Ascending aorta (tissue), 2 donors: Measurements from ENCODE around the gene DLX3. TPM values are rescaled to one million over a fixed set of nuclear protein-coding genes. Genes with fewer than 3 reads are reported as not detected.

ENCODE experiments used
- DNase-seq, 2 donors: peaks; one replicate each; pipeline ENCODE4 v3.0.0-alpha.2; 2019; ENCODE audit warnings: low spot score in 2 of 2
- H3K27ac ChIP-seq, 2 donors: fragments of 200-600 bp; sonication (generic); one replicate each; pipeline ENCODE4 v1.5.1; 2016 to 2017; ENCODE audit warnings: mild to moderate bottlenecking in 1 of 2
- H3K27me3 ChIP-seq: fragments of 200-600 bp; sonication (generic); one replicate; pipeline ENCODE4 v1.5.1; 2017
- H3K36me3 ChIP-seq, 2 donors: fragments of 200-600 bp; sonication (generic); one replicate each; pipeline ENCODE4 v1.5.1; 2016
- H3K4me1 ChIP-seq, 2 donors: fragments of 200-600 bp; sonication (generic); one replicate each; pipeline ENCODE4 v1.5.1; 2016 to 2017; ENCODE audit warnings: mild to moderate bottlenecking in 1 of 2
- H3K4me3 ChIP-seq, 2 donors: fragments of 200-600 bp; sonication (generic); one replicate each; pipeline ENCODE4 v1.5.1; 2016 to 2017; ENCODE audit warnings: mild to moderate bottlenecking in 1 of 2
- H3K9me3 ChIP-seq, 2 donors: fragments of 200-600 bp; sonication (generic); one replicate each; pipeline ENCODE4 v1.5.1; 2016
- intact Hi-C: fragments of 100-400 bp; cut with DNase I; formaldehyde crosslinking; loops from one replicate; pipeline ENCODE4 v1.15.1; 2023
- total RNA-seq: library from RNA; depleted of rRNA; stranded (reverse); fragments of >200 nt; gene quantifications from one replicate; pipeline ENCODE4 v1.1.0, GENCODE V29; 2016
- TF ChIP-seq, protein P1 (sequence below), 3 experiments: fragments of 200-600 bp in 2 of 3; fragments of 450-650 bp in 1 of 3; sonication (generic) in 2 of 3; IDR thresholded peaks; one replicate each; pipeline ENCODE4 v1.5.1; 2016 to 2019; ENCODE audit warnings: antibody characterized with exemption in 3 of 3, mild to moderate bottlenecking in 1 of 3, moderate library complexity in 1 of 3

DLX3 gene
- total RNA-seq, 1 donor from 2014 or later = 1.6 TPM

DNA sequence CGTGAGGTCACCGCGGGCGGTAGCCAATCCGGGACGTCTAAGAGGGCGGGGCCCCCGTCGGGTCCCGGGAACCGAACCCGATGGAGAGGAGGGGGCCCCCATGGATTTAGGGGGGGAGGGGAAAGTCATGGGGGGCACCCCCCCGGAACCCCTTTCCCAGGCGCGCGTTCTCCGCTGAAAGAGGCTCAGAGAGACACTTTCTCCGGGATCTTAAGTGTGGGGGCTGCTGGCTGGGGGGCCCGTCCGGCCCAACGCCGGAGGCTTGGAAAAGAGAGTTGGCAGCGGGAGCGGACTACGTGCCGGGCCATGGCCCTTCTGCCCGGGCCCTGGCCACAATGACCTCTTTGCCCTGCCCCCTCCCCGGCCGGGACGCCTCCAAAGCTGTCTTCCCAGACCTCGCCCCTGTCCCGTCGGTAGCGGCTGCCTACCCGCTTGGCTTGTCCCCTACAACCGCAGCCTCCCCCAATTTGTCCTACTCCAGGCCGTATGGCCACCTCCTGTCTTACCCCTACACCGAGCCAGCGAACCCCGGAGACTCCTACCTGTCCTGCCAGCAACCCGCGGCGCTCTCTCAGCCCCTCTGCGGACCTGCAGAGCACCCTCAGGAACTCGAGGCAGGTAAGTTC is 25.8 kb downstream of the DLX3 start, which contains the start of gene DLX4:
TSS of gene DLX4 (plus strand) at position 57 of the 626 bp plus-strand sequence. CDS start at position 336, 279 bp downstream.
- intact Hi-C loops = no loop called here
- no peak within 1 kb of the TSS for H3K27ac ChIP-seq
- no peaks in the 10 kb centered on the region for H3K9me3 ChIP-seq
- peaks cover 42% of the 10 kb centered on the region for H3K27me3 ChIP-seq
- peak within 1 kb of the TSS; percentile 50 to 52 for H3K4me3 ChIP-seq
- no peak for DNase-seq
- TF ChIP-seq, protein P1, sequence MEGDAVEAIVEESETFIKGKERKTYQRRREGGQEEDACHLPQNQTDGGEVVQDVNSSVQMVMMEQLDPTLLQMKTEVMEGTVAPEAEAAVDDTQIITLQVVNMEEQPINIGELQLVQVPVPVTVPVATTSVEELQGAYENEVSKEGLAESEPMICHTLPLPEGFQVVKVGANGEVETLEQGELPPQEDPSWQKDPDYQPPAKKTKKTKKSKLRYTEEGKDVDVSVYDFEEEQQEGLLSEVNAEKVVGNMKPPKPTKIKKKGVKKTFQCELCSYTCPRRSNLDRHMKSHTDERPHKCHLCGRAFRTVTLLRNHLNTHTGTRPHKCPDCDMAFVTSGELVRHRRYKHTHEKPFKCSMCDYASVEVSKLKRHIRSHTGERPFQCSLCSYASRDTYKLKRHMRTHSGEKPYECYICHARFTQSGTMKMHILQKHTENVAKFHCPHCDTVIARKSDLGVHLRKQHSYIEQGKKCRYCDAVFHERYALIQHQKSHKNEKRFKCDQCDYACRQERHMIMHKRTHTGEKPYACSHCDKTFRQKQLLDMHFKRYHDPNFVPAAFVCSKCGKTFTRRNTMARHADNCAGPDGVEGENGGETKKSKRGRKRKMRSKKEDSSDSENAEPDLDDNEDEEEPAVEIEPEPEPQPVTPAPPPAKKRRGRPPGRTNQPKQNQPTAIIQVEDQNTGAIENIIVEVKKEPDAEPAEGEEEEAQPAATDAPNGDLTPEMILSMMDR (IDR thresholded peaks at IDR 0.05) = no peak
- no peaks in the 10 kb centered on the region for H3K36me3 ChIP-seq
- H3K4me1 ChIP-seq = peaks cover 11 to 38% of the 10 kb centered on the region in 2 donors

DNA sequence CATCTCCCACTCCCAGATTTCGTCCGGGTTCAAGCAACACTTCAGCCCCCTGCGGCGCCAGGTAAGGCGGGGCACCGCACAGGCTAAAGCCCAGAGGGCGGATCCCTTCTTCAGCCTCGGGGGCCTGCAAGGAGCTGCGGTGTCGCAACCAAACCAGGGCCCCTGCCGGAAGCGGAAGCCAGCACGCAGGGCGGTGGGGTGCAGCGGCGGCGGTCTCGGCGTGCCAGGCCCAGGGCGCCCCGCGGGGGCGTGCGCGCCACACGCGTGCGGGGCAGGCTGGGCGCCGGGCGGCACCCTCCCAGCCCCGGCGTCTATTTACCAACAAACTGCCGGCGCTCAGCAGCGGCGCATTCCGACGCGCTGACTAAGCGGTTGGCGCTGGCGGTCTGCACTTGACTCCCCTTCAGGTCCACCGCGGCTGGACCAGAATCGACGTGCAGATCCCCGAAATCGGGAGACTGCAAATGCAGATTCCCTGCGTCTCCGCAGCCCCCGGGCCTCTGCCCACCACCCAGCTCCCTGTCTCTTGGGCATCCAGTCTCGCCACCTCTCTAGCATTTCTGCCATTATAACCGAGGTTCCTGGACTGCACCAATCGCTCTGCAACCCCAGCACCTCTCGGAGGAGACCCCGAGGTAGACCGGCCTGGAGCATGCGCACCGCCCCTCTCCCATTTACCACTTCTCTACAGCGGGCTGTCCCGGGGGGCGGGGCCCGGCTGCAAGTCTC is 26.5 kb downstream of the DLX3 start:
- DNase-seq = no peak
- H3K36me3 ChIP-seq = no peaks in the 10 kb centered on the region
- intact Hi-C loops = no loop called here
- H3K4me1 ChIP-seq = peaks cover 17 to 43% of the 10 kb centered on the region in 2 donors
- H3K4me3 ChIP-seq = peak overlapping the region; percentile 50 to 52
- TF ChIP-seq, protein P1 (IDR thresholded peaks at IDR 0.05) = no peak
- H3K9me3 ChIP-seq = no peaks in the 10 kb centered on the region
- no peak overlapping the region for H3K27ac ChIP-seq
- H3K27me3 ChIP-seq = peaks cover 48% of the 10 kb centered on the region

DNA sequence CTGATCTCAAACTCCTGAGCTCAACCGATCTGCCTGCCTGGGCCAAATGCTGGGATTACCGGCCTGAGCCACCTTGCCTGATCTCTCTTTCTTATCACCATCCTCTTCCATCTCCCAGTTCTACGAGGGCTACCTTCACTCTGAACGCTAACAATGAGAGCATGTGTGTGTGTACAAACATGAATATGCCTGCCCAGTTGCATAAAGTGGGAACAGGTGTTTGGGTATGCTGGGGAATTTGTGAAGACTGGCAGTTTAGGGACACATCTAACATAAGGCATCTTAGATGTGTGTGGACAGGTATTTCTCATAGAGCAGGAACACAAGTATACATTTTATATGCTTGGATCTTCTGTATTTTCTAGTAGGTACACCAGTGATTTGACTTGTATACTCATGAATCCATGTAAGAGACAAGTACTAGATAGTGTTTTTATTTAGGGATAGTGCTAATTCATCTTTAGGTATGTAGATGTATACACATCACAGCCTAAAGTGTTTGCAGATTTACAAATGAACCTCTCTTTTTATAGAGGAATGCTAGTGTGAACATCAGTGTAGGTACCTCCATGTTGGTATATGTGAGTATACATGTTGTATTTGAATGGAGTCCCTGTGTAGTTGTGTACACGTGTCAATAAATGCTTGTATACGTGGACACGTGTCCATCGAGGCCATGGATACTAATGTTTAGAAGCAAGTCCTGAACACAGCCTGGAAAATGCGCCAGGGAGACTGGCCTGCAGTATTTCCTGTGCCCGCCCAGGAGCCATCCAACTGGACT is 27.2 kb downstream of the DLX3 start:
- H3K27me3 ChIP-seq = peaks cover 51% of the 10 kb centered on the region
- intact Hi-C loops = no loop called here
- H3K4me1 ChIP-seq = peaks cover 17 to 43% of the 10 kb centered on the region in 2 donors
- H3K27ac ChIP-seq = no peak overlapping the region
- H3K4me3 ChIP-seq = peak overlapping the region; percentile 50 to 52
- TF ChIP-seq, protein P1 (IDR thresholded peaks at IDR 0.05) = no peak
- DNase-seq = no peak
- H3K9me3 ChIP-seq = no peaks in the 10 kb centered on the region
- H3K36me3 ChIP-seq = no peaks in the 10 kb centered on the region

DNA sequence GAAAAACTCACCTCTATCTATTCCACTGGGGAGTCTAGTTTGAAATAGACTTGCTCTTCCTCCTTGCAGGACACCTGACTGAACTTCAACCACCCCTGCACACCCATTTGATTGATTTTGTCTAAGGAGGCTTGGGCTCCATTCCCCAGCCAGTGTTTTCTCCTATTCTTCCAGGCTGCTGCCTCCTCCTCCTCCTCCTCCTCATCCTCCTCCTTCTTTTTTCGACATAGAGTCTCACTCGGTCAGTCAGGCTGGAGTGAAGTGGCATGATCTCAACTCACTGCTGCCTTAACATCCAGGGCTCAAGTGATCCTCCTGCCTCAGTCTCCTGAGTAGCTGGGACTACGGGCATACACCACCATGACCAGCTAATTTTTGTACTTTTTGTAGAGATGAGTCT is 27.8 kb downstream of the DLX3 start:
- Histone ChIP-seq H3K9me3 (no peaks in the 10 kb centered on the region), H3K36me3 (no peaks in the 10 kb centered on the region), H3K4me3 (no peak overlapping the region), H3K4me1 (peaks cover 12 to 38% of the 10 kb centered on the region in 2 donors), H3K27ac (no peak overlapping the region), H3K27me3 (peaks cover 45% of the 10 kb centered on the region)
- TF ChIP-seq, protein P1 (IDR thresholded peaks at IDR 0.05) = no peak
- no peak for DNase-seq
- intact Hi-C loops = no loop called here

DNA sequence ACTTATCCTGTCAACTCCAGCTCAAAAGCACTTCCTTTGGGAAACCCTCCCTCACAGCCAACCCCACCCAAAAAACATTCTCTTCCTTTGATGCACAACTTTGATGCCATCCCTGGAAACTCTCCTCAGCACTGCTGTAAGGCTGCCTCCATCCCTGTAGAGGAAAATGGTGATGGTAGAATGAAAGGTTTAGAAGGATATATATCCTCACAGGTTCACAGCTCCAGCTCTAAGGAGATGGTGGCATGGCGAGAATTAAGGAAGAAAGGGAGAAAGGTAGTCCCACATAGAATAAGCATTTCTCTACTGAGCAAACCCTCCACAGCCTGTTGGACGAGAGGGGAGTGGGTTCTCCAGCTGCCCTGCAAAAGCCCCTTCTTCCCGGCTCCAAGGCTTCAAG is 28.3 kb downstream of the DLX3 start:
- Histone ChIP-seq H3K4me3 (no peak overlapping the region), H3K27ac (no peak overlapping the region), H3K4me1 (peaks cover 9 to 34% of the 10 kb centered on the region in 2 donors), H3K36me3 (no peaks in the 10 kb centered on the region), H3K27me3 (peaks cover 41% of the 10 kb centered on the region), H3K9me3 (no peaks in the 10 kb centered on the region)
- TF ChIP-seq, protein P1 (IDR thresholded peaks at IDR 0.05) = no peak
- DNase-seq = no peak
- intact Hi-C loops = no loop called here
